DOHH2 (cell line): ENCODE data around the gene BICDL2.

Experiments used
- H3F3A ChIP-seq: fragments of 200-600 bp; sonication (generic), shearing (Covaris generic); 2 replicates; pipeline ENCODE4 v1.6.0; 2016; ENCODE audit warnings: antibody characterized with exemption, mild to moderate bottlenecking; ENCODE audit not compliant: control insufficient read depth, insufficient read depth
- H3K27ac ChIP-seq: fragments of 200-600 bp; sonication (generic); 2 replicates; pipeline ENCODE4 v1.5.1; 2014; ENCODE audit warnings: low read depth, mild to moderate bottlenecking, low read length, moderate library complexity
- H3K27me3 ChIP-seq: fragments of 200-600 bp; sonication (generic); 2 replicates; pipeline ENCODE4 v1.6.1; 2014; ENCODE audit warnings: mild to moderate bottlenecking, low read length, mixed read lengths; ENCODE audit not compliant: control insufficient read depth
- H3K36me3 ChIP-seq: fragments of 200-600 bp; sonication (generic); 2 replicates; pipeline ENCODE4 v1.6.1; 2014; ENCODE audit warnings: mild to moderate bottlenecking, low read length, moderate library complexity, mixed read lengths; ENCODE audit not compliant: control insufficient read depth
- H3K4me1 ChIP-seq: fragments of 200-600 bp; sonication (generic); 2 replicates; pipeline ENCODE4 v1.6.1; 2014; ENCODE audit warnings: mild to moderate bottlenecking, low read length, mixed read lengths; ENCODE audit not compliant: control insufficient read depth
- H3K4me2 ChIP-seq: fragments of 200-600 bp; sonication (generic); 2 replicates; pipeline ENCODE4 v1.6.0; 2014; ENCODE audit warnings: mild to moderate bottlenecking, low read length, moderate library complexity
- H3K4me3 ChIP-seq: fragments of 200-600 bp; sonication (generic); 2 replicates; pipeline ENCODE4 v1.5.1; 2014; ENCODE audit warnings: mild to moderate bottlenecking, low read length, mixed read lengths
- H3K79me2 ChIP-seq: fragments of 200-600 bp; sonication (generic); 2 replicates; pipeline ENCODE4 v1.6.1; 2014; ENCODE audit warnings: mild to moderate bottlenecking, low read length, mixed read lengths; ENCODE audit not compliant: control insufficient read depth
- H3K9me2 ChIP-seq: fragments of 200-600 bp; sonication (generic); replicated peaks from 2 replicates; pipeline ENCODE4 v1.6.1; 2014; ENCODE audit warnings: mild to moderate bottlenecking, low read length, mixed read lengths; ENCODE audit not compliant: control insufficient read depth
- H3K9me3 ChIP-seq: fragments of 200-600 bp; sonication (generic); 2 replicates; pipeline ENCODE4 v1.6.1; 2014; ENCODE audit warnings: antibody characterized with exemption, low read length, mixed read lengths; ENCODE audit not compliant: control insufficient read depth, insufficient read depth
- H4K20me1 ChIP-seq: fragments of 200-600 bp; sonication (generic); 2 replicates; pipeline ENCODE4 v1.6.0; 2014; ENCODE audit warnings: low read depth, mild to moderate bottlenecking, antibody characterized with exemption, low read length, moderate library complexity; ENCODE audit not compliant: control insufficient read depth, insufficient read depth
- EZH2phosphoT487 ChIP-seq: fragments of 200-600 bp; sonication (generic); IDR thresholded peaks from 2 replicates; pipeline ENCODE4 v1.6.1; 2017; ENCODE audit warnings: borderline replicate concordance, mild to moderate bottlenecking, antibody characterized with exemption, low read length, moderate library complexity, mixed read lengths
- TF ChIP-seq, protein P1 (sequence below): fragments of 200-600 bp; sonication (generic); IDR thresholded peaks from one replicate; pipeline ENCODE4 v1.5.1; 2014; ENCODE audit warnings: antibody characterized with exemption, mild to moderate bottlenecking, low read depth, low read length; ENCODE audit not compliant: poor library complexity, severe bottlenecking

Gene BICDL2

DNA sequence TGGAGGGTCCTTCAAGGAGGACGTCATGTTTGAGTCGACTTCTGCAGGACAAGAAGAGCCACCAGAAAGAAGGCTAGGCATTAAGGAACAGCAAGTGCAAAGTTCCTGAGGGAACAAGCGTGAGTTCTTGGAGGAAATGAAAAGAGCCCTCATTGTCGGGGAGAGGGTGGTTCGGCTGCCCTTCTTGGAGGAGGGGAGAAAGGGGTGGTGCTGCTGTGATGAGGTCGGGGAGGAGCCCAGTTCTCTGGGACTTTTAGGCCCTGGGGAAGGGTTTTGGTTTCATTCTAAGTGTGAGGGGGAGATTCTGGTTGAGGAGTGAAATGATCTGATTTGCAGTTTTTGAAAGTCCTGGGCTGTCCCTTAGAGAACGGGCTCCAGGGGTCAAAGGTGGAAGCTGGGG lies 4.1 kb downstream of the BICDL2 start:
- H3K9me3 ChIP-seq, result no peaks in the 10 kb centered on the region
- peaks cover 80% of the 10 kb centered on the region for H3K27me3 ChIP-seq
- TF ChIP-seq EZH2phosphoT487, result peak; percentile 56; the same call in 1 of the 2 replicates
- TF ChIP-seq, protein P1, sequence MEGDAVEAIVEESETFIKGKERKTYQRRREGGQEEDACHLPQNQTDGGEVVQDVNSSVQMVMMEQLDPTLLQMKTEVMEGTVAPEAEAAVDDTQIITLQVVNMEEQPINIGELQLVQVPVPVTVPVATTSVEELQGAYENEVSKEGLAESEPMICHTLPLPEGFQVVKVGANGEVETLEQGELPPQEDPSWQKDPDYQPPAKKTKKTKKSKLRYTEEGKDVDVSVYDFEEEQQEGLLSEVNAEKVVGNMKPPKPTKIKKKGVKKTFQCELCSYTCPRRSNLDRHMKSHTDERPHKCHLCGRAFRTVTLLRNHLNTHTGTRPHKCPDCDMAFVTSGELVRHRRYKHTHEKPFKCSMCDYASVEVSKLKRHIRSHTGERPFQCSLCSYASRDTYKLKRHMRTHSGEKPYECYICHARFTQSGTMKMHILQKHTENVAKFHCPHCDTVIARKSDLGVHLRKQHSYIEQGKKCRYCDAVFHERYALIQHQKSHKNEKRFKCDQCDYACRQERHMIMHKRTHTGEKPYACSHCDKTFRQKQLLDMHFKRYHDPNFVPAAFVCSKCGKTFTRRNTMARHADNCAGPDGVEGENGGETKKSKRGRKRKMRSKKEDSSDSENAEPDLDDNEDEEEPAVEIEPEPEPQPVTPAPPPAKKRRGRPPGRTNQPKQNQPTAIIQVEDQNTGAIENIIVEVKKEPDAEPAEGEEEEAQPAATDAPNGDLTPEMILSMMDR, result no peak
- no peak overlapping the region for H3K4me3 ChIP-seq
- H3K36me3 ChIP-seq, result no peaks in the 10 kb centered on the region
- peaks cover 23% of the 10 kb centered on the region for H3K4me1 ChIP-seq
- no peak overlapping the region for H3K4me2 ChIP-seq
- no peaks in the 10 kb centered on the region for H3K9me2 ChIP-seq
- H3K27ac ChIP-seq, result no peak overlapping the region
- 0 out of 2 replicates have a peak, but pooled peaks cover 2% of the 10 kb centered on the region for H3F3A ChIP-seq
- no peaks in the 10 kb centered on the region for H3K79me2 ChIP-seq
- H4K20me1 ChIP-seq, result no peaks in the 10 kb centered on the region; the same call in 1 of the 2 replicates

DNA sequence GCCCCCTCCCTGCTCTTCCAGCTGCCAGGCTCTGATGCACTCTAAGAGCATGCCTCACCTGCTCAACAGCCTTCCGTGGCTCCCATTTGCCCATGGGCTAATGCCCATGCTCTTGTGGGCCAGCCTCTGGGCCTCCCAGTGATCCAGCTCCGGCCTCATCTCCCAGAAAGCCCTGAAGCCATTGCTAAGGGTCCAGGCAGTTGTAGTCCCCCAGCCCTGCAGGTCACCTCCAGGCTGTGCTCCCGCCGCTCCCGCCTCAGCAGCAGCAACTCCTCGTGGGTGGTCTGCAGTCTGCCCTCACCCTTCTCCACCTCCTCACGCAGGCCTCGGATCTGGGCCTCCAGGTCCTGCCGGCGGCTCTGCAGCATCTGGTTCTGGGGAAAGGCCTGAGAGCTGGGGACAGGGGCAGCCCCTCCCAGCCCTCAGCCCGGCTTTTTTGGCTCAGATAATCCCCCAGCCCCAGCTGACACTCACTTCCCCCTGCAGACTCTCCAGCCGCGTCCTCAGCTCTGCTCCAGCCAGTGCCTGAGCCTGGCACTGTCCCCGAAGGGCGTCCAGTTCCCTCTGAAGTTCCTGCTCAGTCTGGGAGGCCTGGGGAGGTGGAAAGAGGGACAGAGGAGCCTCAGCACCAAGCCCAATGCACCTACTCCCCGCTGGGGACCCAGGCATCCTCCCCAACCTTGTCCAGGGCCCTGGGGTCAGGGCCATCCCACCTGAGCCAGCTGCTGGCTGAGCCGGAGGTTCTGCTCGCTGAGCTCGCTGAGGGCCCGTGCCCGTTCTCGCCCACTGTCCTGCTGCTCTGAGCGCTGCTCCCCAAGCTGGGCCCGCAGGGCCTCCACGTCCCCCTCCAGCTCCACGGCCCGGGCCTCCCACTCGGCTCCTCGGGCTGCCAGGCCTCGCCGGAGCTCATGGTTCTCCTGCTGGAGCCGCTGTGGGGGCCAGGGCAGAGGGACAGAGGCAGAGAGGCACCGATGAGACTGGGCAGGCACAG lies 6.2 kb downstream of the BICDL2 start:
- Histone ChIP-seq H3K36me3 (peaks cover 19% of the 10 kb centered on the region), H3K27ac (no peak overlapping the region), H3K79me2 (no peaks in the 10 kb centered on the region), H4K20me1 (no peaks in the 10 kb centered on the region; the same call in 1 of the 2 replicates), H3K9me3 (no peaks in the 10 kb centered on the region), H3K4me1 (peaks cover 16% of the 10 kb centered on the region), H3K27me3 (peaks cover 58% of the 10 kb centered on the region), H3K9me2 (no peaks in the 10 kb centered on the region), H3F3A (0 out of 2 replicates have a peak, but pooled peaks cover 2% of the 10 kb centered on the region), H3K4me2 (no peak overlapping the region), H3K4me3 (no peak overlapping the region)
- no peak for TF ChIP-seq EZH2phosphoT487
- TF ChIP-seq, protein P1, result no peak

DNA sequence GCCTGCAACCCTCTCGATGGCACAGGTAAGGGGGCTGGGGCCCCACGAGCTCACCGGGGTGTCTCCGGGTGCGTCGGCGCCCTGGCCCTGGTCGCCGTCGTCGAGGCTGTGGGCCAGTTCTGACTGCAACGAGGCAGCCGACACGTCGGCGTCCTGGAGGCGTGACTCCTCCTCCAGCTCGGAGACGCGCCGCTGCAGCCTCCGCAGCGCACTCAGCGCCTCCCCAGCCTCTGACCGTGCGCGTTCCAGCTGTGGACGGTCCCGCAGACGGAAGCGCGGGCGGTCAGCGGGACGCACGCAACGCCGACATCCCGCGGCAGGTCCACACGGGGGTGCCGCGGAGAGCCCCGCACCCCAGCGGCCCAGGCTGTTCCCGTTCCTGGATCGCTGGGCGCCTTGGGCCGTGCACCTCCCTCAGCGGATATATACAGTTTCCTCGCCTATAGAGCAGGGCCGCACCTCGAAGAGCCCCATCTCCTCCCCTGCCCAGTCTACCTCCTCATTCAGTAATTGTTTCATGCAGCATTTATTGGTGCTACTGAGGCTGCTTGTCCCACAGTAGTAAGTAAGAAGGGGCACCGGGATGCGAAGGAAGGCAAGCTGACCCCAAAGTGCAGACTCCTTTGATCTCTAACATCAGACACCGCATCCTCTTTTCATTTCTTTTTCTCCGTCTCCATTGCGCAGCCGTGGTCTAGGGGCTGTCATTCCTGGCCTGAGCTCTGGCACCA lies 7.1 kb downstream of the BICDL2 start:
- H4K20me1 ChIP-seq, result no peaks in the 10 kb centered on the region; the same call in 1 of the 2 replicates
- peaks cover 5% of the 10 kb centered on the region for H3K79me2 ChIP-seq
- H3K9me2 ChIP-seq, result no peaks in the 10 kb centered on the region
- peaks cover 19% of the 10 kb centered on the region for H3K36me3 ChIP-seq
- no peak overlapping the region for H3K4me3 ChIP-seq
- no peaks in the 10 kb centered on the region for H3K9me3 ChIP-seq
- H3K27me3 ChIP-seq, result peaks cover 52% of the 10 kb centered on the region
- TF ChIP-seq, protein P1, result no peak
- TF ChIP-seq EZH2phosphoT487, result no peak
- no peak overlapping the region for H3K4me2 ChIP-seq
- no peak overlapping the region for H3K27ac ChIP-seq
- H3K4me1 ChIP-seq, result peaks cover 16% of the 10 kb centered on the region
- H3F3A ChIP-seq, result 0 out of 2 replicates have a peak, but pooled peaks cover 2% of the 10 kb centered on the region
